ENCODE data around the gene CHMP2A. TPM values are rescaled to one million over a fixed set of nuclear protein-coding genes. Genes with fewer than 3 reads are reported as not detected.

CHMP2A gene
- total RNA-seq, 1 experiment from 2014 or later: 112 TPM

- no peak for DNase-seq
- Mint-ChIP-seq H3K27me3 (ENCODE audit: insufficient read depth, unreplicated experiment) (no peaks in the 10 kb centered on the region), H3K9me3 (ENCODE audit: unreplicated experiment) (no peaks in the 10 kb centered on the region), H3K4me1 (ENCODE audit: low read depth, unreplicated experiment) (no peaks in the 10 kb centered on the region), H3K4me3 (ENCODE audit: unreplicated experiment) (no peak overlapping the region), H3K36me3 (ENCODE audit: insufficient read depth, unreplicated experiment) (peaks cover 18% of the 10 kb centered on the region), H3K27ac (ENCODE audit: unreplicated experiment) (no peak overlapping the region)
- Histone ChIP-seq H3K27me3 (replicated peaks; ENCODE audit: control insufficient read depth, insufficient read depth, low read length) (no peaks in the 10 kb centered on the region), H3K36me3 (ENCODE audit: control insufficient read depth, insufficient read depth, low read length) (no peaks in the 10 kb centered on the region; the same call in 1 of the 2 replicates), H3K4me3 (ENCODE audit: low read depth, low read length) (no peak overlapping the region), H3K4me1 (no peaks in the 10 kb centered on the region), H3K9me3 (no peaks in the 10 kb centered on the region)
- POLR2A ChIA-PET: no interaction called here
- BruUV-seq (replicated peaks): no TSS peak
- CTCF ChIA-PET: no interaction called here
- intact Hi-C loops (cut with micrococcal nuclease; ENCODE audit: unreplicated experiment): no loop called here
- TF ChIP-seq, protein P1, sequence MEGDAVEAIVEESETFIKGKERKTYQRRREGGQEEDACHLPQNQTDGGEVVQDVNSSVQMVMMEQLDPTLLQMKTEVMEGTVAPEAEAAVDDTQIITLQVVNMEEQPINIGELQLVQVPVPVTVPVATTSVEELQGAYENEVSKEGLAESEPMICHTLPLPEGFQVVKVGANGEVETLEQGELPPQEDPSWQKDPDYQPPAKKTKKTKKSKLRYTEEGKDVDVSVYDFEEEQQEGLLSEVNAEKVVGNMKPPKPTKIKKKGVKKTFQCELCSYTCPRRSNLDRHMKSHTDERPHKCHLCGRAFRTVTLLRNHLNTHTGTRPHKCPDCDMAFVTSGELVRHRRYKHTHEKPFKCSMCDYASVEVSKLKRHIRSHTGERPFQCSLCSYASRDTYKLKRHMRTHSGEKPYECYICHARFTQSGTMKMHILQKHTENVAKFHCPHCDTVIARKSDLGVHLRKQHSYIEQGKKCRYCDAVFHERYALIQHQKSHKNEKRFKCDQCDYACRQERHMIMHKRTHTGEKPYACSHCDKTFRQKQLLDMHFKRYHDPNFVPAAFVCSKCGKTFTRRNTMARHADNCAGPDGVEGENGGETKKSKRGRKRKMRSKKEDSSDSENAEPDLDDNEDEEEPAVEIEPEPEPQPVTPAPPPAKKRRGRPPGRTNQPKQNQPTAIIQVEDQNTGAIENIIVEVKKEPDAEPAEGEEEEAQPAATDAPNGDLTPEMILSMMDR (IDR thresholded peaks at IDR 0.05; ENCODE audit: insufficient read depth in 1 of 2, low read depth in 1 of 2, low read length in 1 of 2, severe bottlenecking in 1 of 2, unreplicated experiment in 1 of 2): no peak
Measured at GRCh38 chr19:58585442-58586132, 30.7 kb upstream of the CHMP2A start.

- Mint-ChIP-seq H3K27me3 (ENCODE audit: insufficient read depth, unreplicated experiment) (no peaks in the 10 kb centered on the region), H3K4me3 (ENCODE audit: unreplicated experiment) (no peak overlapping the region), H3K27ac (ENCODE audit: unreplicated experiment) (no peak overlapping the region), H3K9me3 (ENCODE audit: unreplicated experiment) (no peaks in the 10 kb centered on the region), H3K36me3 (ENCODE audit: insufficient read depth, unreplicated experiment) (peaks cover 18% of the 10 kb centered on the region), H3K4me1 (ENCODE audit: low read depth, unreplicated experiment) (no peaks in the 10 kb centered on the region)
- H3K9me3 ChIP-seq: no peaks in the 10 kb centered on the region
- H3K27me3 ChIP-seq (replicated peaks; ENCODE audit: control insufficient read depth, insufficient read depth, low read length): no peaks in the 10 kb centered on the region
- no peak overlapping the region for H3K4me3 ChIP-seq (ENCODE audit: low read depth, low read length)
- no TSS peak for BruUV-seq (replicated peaks)
- ChIA-PET CTCF (no interaction called here), POLR2A (no interaction called here)
- no peak for DNase-seq
- no peaks in the 10 kb centered on the region for H3K4me1 ChIP-seq
- intact Hi-C loops (cut with micrococcal nuclease; ENCODE audit: unreplicated experiment): no loop called here
- H3K36me3 ChIP-seq (ENCODE audit: control insufficient read depth, insufficient read depth, low read length): no peaks in the 10 kb centered on the region; the same call in 1 of the 2 replicates
- TF ChIP-seq, protein P1 (IDR thresholded peaks at IDR 0.05; ENCODE audit: insufficient read depth in 1 of 2, low read depth in 1 of 2, low read length in 1 of 2, severe bottlenecking in 1 of 2, unreplicated experiment in 1 of 2): no peak
Measured at GRCh38 chr19:58584498-58585441, 29.9 kb upstream of the CHMP2A start.

DNA sequence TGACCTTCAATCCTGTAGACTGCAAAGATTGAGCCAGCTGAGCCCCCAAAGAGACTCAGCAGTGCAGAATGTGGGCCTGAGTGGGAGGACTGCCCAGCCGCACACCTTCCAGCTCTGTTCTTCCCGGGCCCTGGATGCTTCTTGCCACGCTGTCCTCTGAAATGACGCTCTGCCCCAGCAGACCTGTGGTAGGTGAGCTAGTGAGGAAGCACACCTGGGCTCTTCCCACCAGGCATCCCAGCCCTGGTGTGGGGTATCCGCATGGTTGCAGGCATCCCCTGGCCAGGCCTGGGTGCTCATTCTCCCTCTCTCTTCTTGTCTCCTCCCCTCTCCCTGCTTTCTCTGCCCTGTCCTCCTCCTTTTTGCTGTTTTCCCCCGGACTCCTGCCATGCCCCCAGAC lies 28.1 kb upstream of the CHMP2A start:
- Histone ChIP-seq H3K4me3 (ENCODE audit: low read depth, low read length) (no peak overlapping the region), H3K36me3 (ENCODE audit: control insufficient read depth, insufficient read depth, low read length) (no peaks in the 10 kb centered on the region; the same call in 1 of the 2 replicates), H3K9me3 (no peaks in the 10 kb centered on the region), H3K27me3 (replicated peaks; ENCODE audit: control insufficient read depth, insufficient read depth, low read length) (no peaks in the 10 kb centered on the region), H3K4me1 (no peaks in the 10 kb centered on the region)
- BruUV-seq (replicated peaks): no TSS peak
- no peaks in the 10 kb centered on the region for H3K4me1 Mint-ChIP-seq (ENCODE audit: low read depth, unreplicated experiment)
- TF ChIP-seq, protein P1 (IDR thresholded peaks at IDR 0.05; ENCODE audit: insufficient read depth in 1 of 2, low read depth in 1 of 2, low read length in 1 of 2, severe bottlenecking in 1 of 2, unreplicated experiment in 1 of 2): no peak
- ChIA-PET CTCF (no interaction called here), POLR2A (no interaction called here)
- H3K4me3 Mint-ChIP-seq (ENCODE audit: unreplicated experiment): no peak overlapping the region
- intact Hi-C loops (cut with micrococcal nuclease; ENCODE audit: unreplicated experiment): no loop called here
- no peak for DNase-seq
- no peak overlapping the region for H3K27ac Mint-ChIP-seq (ENCODE audit: unreplicated experiment)
- no peaks in the 10 kb centered on the region for H3K9me3 Mint-ChIP-seq (ENCODE audit: unreplicated experiment)
- H3K27me3 Mint-ChIP-seq (ENCODE audit: insufficient read depth, unreplicated experiment): no peaks in the 10 kb centered on the region
- peaks cover 18% of the 10 kb centered on the region for H3K36me3 Mint-ChIP-seq (ENCODE audit: insufficient read depth, unreplicated experiment)

All from Caco-2 (cell line).